Neural crest cell (in vitro differentiated cells): ENCODE measurements around the gene LPP. TPM values are rescaled to one million over a fixed set of nuclear protein-coding genes. Genes with fewer than 3 reads are reported as not detected.

Source experiments
- DNase-seq: peaks from one replicate; pipeline ENCODE4 v3.0.0; 2021; ENCODE audit warnings: low read depth, mixed read lengths, low spot score
- H3K27ac Mint-ChIP-seq: one replicate; pipeline ENCODE4 v1.8.0; 2021; ENCODE audit warnings: mild to moderate bottlenecking, mixed read lengths; ENCODE audit not compliant: unreplicated experiment
- H3K27me3 Mint-ChIP-seq: 2 replicates; pipeline ENCODE4 v1.8.0; 2021; ENCODE audit warnings: low read depth, mild to moderate bottlenecking, mixed read lengths
- H3K36me3 Mint-ChIP-seq: 2 replicates; pipeline ENCODE4 v1.8.0; 2021; ENCODE audit warnings: low read depth, mild to moderate bottlenecking, mixed read lengths
- H3K4me1 Mint-ChIP-seq: 2 replicates; pipeline ENCODE4 v1.8.0; 2021; ENCODE audit warnings: mixed read lengths
- H3K4me3 Mint-ChIP-seq: one replicate; pipeline ENCODE4 v1.8.0; 2021; ENCODE audit warnings: mild to moderate bottlenecking, mixed read lengths
- H3K9me3 Mint-ChIP-seq: 2 replicates; pipeline ENCODE4 v1.8.0; 2021; ENCODE audit warnings: mixed read lengths
- total RNA-seq: library from RNA; stranded (reverse); gene quantifications from 2 replicates; pipeline ENCODE4 v1.2.1, GENCODE V29; 2021
- TF ChIP-seq, protein P1 (sequence below): fragments of 200-600 bp; sonication (generic); conservative IDR thresholded peaks from 2 replicates; pipeline ENCODE4 v1.5.0; 2021; ENCODE audit warnings: antibody characterized with exemption, mild to moderate bottlenecking

Gene LPP
- total RNA-seq, 1 donor from 2014 or later, result 38.7 TPM

DNA sequence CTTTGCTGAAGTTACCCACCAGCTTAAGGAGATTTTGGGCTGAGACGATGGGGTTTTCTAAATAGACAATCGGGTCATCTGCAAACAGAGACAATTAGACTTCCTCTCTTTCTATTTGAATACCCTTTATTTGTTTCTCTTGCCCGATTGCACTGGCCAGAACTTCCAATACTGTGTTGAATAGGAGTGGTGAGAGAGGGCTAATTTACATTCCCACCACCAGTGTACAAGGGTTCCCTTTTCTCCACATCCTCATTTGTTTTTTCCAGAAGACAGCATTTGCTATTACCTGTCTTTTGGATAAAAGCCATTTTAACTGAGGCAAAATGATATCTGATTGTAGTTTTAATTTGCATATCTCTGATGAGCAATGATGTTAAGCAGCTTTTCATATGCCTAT lies 687.9 kb downstream of the LPP start:
- no peaks in the 10 kb centered on the region for H3K27me3 Mint-ChIP-seq
- TF ChIP-seq, protein P1, sequence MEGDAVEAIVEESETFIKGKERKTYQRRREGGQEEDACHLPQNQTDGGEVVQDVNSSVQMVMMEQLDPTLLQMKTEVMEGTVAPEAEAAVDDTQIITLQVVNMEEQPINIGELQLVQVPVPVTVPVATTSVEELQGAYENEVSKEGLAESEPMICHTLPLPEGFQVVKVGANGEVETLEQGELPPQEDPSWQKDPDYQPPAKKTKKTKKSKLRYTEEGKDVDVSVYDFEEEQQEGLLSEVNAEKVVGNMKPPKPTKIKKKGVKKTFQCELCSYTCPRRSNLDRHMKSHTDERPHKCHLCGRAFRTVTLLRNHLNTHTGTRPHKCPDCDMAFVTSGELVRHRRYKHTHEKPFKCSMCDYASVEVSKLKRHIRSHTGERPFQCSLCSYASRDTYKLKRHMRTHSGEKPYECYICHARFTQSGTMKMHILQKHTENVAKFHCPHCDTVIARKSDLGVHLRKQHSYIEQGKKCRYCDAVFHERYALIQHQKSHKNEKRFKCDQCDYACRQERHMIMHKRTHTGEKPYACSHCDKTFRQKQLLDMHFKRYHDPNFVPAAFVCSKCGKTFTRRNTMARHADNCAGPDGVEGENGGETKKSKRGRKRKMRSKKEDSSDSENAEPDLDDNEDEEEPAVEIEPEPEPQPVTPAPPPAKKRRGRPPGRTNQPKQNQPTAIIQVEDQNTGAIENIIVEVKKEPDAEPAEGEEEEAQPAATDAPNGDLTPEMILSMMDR, result no peak
- DNase-seq, result no peak
- peak overlapping the region; percentile 12 for H3K27ac Mint-ChIP-seq
- H3K9me3 Mint-ChIP-seq, result peaks cover 5% of the 10 kb centered on the region
- no peak overlapping the region for H3K4me3 Mint-ChIP-seq
- peaks cover 10% of the 10 kb centered on the region for H3K4me1 Mint-ChIP-seq
- peaks cover 9% of the 10 kb centered on the region for H3K36me3 Mint-ChIP-seq

DNA sequence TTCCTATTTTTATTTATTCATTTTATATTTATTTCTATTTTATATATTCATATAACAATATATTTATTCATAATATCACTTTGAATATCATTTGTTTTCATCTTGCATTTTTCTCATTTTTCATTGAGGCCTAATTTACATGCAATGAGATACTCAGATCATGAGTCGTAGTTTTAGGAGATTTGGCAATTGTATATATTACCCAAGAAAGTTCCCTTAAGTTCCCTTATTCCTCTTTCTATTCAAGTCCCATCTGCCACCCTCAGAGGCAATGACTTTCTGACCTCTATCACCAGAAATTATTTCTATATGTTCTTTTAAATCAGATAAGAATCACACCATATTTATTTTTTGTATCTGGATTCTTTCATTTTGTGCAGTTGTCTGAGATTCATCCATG lies 688.7 kb downstream of the LPP start:
- Mint-ChIP-seq H3K9me3 (peaks cover 5% of the 10 kb centered on the region), H3K4me1 (peaks cover 6% of the 10 kb centered on the region), H3K27me3 (no peaks in the 10 kb centered on the region), H3K36me3 (peaks cover 9% of the 10 kb centered on the region), H3K27ac (no peak overlapping the region), H3K4me3 (no peak overlapping the region)
- TF ChIP-seq, protein P1, result no peak
- no peak for DNase-seq

DNA sequence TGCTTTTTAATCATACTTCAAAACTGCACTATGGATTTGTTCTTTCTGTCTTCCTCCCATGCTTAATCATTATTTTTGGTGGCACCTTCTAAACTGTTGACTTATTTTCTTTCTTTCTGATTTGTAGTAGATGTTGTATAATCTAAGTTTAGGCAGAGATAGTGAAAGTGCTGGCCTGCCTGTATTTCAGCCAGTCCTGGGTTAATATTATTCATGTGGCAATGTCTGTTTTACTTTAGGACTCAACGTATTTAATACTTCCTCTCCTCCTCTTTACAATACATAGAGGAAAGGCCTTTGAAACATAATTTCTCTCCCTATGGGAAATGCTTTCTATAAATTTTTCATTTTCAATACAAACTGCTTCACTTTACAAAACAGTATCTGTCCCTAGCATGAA lies 690.1 kb downstream of the LPP start:
- H3K27ac Mint-ChIP-seq, result no peak overlapping the region
- peaks cover 6% of the 10 kb centered on the region for H3K4me1 Mint-ChIP-seq
- peaks cover 5% of the 10 kb centered on the region for H3K36me3 Mint-ChIP-seq
- H3K27me3 Mint-ChIP-seq, result no peaks in the 10 kb centered on the region
- H3K4me3 Mint-ChIP-seq, result no peak overlapping the region
- TF ChIP-seq, protein P1, result no peak
- H3K9me3 Mint-ChIP-seq, result peaks cover 7% of the 10 kb centered on the region
- no peak for DNase-seq

DNA sequence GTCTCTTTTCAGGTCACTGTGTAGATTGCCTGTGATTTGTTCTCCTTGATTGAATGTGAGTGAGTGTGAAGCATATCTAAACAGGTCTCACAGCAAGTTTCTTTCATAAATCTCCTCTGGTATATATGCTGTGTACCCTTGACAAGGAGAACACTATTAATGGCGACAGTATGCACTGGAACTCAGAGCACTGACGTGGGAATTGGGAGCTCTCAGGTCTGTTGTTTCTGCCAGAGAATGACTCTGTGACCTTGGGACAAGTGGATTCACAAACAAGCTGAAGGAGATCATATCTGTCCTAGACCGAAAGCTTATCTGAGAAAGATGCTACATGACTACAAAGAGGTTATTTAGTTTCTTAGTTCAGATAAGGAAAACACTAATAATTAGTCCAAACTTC lies 691.6 kb downstream of the LPP start:
- H3K27me3 Mint-ChIP-seq, result no peaks in the 10 kb centered on the region
- no peak for DNase-seq
- H3K36me3 Mint-ChIP-seq, result peaks cover 2% of the 10 kb centered on the region
- TF ChIP-seq, protein P1, result no peak
- H3K4me1 Mint-ChIP-seq, result peaks cover 6% of the 10 kb centered on the region
- H3K4me3 Mint-ChIP-seq, result no peak overlapping the region
- H3K9me3 Mint-ChIP-seq, result peaks cover 7% of the 10 kb centered on the region
- H3K27ac Mint-ChIP-seq, result no peak overlapping the region

DNA sequence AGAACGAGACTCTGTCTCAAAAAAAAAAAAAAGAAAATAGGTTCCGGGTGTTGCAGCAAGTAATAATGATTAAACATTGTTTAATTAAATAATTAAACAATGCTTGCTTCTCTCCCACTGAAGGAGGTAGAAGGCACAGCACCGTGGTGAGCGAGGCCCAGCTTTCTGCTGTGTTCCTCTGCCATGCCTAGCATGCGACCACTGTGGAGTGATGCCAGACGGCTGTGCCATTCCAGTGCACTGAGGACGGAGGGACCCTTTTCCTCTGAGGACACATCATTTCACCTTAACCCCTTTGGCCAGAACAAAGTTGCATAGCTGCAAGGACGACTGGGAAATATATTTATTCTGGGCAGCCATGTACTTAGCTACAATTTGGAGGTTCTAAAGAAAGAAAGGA lies 695.0 kb downstream of the LPP start:
- DNase-seq, result no peak
- TF ChIP-seq, protein P1, result no peak
- H3K27ac Mint-ChIP-seq, result no peak overlapping the region
- no peaks in the 10 kb centered on the region for H3K36me3 Mint-ChIP-seq
- no peaks in the 10 kb centered on the region for H3K27me3 Mint-ChIP-seq
- H3K9me3 Mint-ChIP-seq, result peaks cover 7% of the 10 kb centered on the region
- peaks cover 10% of the 10 kb centered on the region for H3K4me1 Mint-ChIP-seq
- no peak overlapping the region for H3K4me3 Mint-ChIP-seq
